ENCODE data around the gene LIMK1. TPM values are rescaled to one million over a fixed set of nuclear protein-coding genes. Genes with fewer than 3 reads are reported as not detected.

The LIMK1 gene
- total and polyA plus RNA-seq, 4 donors: 0.63 to 4.1 (median 3.4) TPM

DNA sequence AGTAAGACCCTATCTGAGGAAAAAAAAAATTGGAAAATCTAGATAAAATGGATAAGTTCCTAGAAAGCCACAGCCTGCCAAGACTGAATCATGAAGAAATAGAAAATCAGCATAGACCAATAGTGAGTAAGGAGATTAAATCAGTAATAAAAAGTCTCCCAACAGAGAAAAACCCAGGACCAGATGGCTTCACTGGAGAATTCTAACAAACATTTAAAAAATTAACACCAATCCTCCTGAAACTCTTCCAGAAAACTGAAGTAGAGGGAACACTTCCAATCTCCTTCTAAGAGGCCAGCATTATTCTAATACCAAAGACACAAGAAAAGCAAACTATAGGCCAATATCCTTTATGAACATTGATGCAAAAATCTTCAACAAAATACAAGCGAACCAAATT lies 8.8 kb upstream of the LIMK1 start:
- 98% methylated on average over 1 of the region's 1 CpG for WGBS
- H3K36me3 ChIP-seq (ENCODE audit: control insufficient read depth in 4 of 4, insufficient read depth in 3 of 4, low read depth in 1 of 4, low read length in 3 of 4): no peaks in the 10 kb centered on the region
- H3K4me3 ChIP-seq (ENCODE audit: low read depth in 1 of 3, low read length in 3 of 3): no peak overlapping the region
- H3K9ac ChIP-seq (ENCODE audit: low read depth in 1 of 2, low read length in 2 of 2): no peak overlapping the region
- DNase-seq (ENCODE audit: low spot score): no peak
- no peaks in the 10 kb centered on the region for H3K4me1 ChIP-seq (ENCODE audit: control insufficient read depth in 4 of 4, insufficient read depth in 4 of 4, low read length in 3 of 4)
- no peaks in the 10 kb centered on the region for H3K27me3 ChIP-seq (ENCODE audit: control insufficient read depth in 4 of 4, insufficient read depth in 4 of 4, low read length in 3 of 4)
- no peak for TF ChIP-seq JUND (IDR thresholded peaks at IDR 0.05)
- no peak overlapping the region for H3K27ac ChIP-seq (ENCODE audit: low read depth in 1 of 2, low read length in 2 of 2)
- H3K9me3 ChIP-seq (ENCODE audit: control insufficient read depth in 4 of 4, low read length in 3 of 4): no peaks in the 10 kb centered on the region

DNA sequence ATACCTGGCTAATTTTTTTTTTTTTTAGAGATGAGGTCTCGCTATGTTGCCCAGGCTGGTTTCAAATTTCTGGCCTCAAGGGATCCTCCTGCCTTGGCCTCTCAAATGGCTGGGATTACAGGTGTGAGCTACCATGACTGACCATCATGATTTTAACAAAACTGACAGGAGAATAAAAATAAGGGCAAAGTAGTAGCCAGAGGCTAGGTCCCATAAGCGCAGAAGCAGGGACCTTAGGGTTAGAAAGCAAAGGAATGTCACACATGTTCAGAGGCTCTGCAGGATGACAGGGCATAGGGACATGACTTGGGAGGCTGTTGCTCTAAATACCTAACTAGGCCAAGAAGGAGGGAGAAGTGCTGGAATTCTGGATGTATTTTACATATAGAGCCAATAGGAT lies 5.1 kb upstream of the LIMK1 start:
- WGBS: 97% methylated on average over 2 of the region's 2 CpGs

DNA sequence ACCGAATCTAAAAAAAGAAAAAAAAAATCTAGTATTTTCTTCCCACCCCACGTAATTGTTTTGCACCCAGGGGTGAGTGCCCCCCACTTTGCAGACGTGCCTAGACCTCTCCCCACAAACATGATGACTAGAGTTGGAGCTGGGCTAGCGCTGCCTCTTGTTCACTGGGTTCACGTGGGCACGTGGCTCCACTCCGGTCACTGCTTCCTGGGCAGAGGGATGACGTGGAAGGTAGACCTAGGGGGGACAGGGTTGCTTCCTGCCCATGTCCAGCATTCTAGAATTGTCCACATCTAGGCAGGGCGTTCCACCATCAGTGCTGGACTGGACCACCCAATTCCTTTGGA lies 861 bp upstream of the LIMK1 start:
- no peak for DNase-seq (ENCODE audit: low spot score)
- no peak overlapping the region for H3K4me3 ChIP-seq (ENCODE audit: low read depth in 1 of 3, low read length in 3 of 3)
- H3K4me1 ChIP-seq (ENCODE audit: control insufficient read depth in 4 of 4, insufficient read depth in 4 of 4, low read length in 3 of 4): peaks cover 0 to 11% (median 10%) of the 10 kb centered on the region in 4 donors
- 93% methylated on average over 9 of the region's 9 CpGs for WGBS
- no peak overlapping the region for H3K27ac ChIP-seq (ENCODE audit: low read depth in 1 of 2, low read length in 2 of 2)
- TF ChIP-seq HNF4A (conservative IDR thresholded peaks at IDR 0.05) (no peak), JUND (IDR thresholded peaks at IDR 0.05) (no peak), RXRA (IDR thresholded peaks at IDR 0.05) (no peak), NR2F2 (IDR thresholded peaks at IDR 0.05) (no peak), TAF1 (conservative IDR thresholded peaks at IDR 0.05) (no peak), RAD21 (IDR thresholded peaks at IDR 0.05) (no peak), FOXA2 (IDR thresholded peaks at IDR 0.05) (no peak), SP1 (IDR thresholded peaks at IDR 0.05) (no peak), GABPA (IDR thresholded peaks at IDR 0.05 in 1 of 2, conservative IDR thresholded peaks at IDR 0.05 in 1 of 2) (no peak), HNF4G (IDR thresholded peaks at IDR 0.05) (no peak), EGR1 (IDR thresholded peaks at IDR 0.05; ENCODE audit: low read depth in 2 of 2) (no peak), FOXA1 (IDR thresholded peaks at IDR 0.05) (no peak)
- TF ChIP-seq, protein P1, sequence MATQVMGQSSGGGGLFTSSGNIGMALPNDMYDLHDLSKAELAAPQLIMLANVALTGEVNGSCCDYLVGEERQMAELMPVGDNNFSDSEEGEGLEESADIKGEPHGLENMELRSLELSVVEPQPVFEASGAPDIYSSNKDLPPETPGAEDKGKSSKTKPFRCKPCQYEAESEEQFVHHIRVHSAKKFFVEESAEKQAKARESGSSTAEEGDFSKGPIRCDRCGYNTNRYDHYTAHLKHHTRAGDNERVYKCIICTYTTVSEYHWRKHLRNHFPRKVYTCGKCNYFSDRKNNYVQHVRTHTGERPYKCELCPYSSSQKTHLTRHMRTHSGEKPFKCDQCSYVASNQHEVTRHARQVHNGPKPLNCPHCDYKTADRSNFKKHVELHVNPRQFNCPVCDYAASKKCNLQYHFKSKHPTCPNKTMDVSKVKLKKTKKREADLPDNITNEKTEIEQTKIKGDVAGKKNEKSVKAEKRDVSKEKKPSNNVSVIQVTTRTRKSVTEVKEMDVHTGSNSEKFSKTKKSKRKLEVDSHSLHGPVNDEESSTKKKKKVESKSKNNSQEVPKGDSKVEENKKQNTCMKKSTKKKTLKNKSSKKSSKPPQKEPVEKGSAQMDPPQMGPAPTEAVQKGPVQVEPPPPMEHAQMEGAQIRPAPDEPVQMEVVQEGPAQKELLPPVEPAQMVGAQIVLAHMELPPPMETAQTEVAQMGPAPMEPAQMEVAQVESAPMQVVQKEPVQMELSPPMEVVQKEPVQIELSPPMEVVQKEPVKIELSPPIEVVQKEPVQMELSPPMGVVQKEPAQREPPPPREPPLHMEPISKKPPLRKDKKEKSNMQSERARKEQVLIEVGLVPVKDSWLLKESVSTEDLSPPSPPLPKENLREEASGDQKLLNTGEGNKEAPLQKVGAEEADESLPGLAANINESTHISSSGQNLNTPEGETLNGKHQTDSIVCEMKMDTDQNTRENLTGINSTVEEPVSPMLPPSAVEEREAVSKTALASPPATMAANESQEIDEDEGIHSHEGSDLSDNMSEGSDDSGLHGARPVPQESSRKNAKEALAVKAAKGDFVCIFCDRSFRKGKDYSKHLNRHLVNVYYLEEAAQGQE (IDR thresholded peaks at IDR 0.05): no peak
- TF ChIP-seq, protein P2, sequence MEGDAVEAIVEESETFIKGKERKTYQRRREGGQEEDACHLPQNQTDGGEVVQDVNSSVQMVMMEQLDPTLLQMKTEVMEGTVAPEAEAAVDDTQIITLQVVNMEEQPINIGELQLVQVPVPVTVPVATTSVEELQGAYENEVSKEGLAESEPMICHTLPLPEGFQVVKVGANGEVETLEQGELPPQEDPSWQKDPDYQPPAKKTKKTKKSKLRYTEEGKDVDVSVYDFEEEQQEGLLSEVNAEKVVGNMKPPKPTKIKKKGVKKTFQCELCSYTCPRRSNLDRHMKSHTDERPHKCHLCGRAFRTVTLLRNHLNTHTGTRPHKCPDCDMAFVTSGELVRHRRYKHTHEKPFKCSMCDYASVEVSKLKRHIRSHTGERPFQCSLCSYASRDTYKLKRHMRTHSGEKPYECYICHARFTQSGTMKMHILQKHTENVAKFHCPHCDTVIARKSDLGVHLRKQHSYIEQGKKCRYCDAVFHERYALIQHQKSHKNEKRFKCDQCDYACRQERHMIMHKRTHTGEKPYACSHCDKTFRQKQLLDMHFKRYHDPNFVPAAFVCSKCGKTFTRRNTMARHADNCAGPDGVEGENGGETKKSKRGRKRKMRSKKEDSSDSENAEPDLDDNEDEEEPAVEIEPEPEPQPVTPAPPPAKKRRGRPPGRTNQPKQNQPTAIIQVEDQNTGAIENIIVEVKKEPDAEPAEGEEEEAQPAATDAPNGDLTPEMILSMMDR (IDR thresholded peaks at IDR 0.05; ENCODE audit: low read depth, low read length, missing input control): no peak
- TF ChIP-seq, protein P3, sequence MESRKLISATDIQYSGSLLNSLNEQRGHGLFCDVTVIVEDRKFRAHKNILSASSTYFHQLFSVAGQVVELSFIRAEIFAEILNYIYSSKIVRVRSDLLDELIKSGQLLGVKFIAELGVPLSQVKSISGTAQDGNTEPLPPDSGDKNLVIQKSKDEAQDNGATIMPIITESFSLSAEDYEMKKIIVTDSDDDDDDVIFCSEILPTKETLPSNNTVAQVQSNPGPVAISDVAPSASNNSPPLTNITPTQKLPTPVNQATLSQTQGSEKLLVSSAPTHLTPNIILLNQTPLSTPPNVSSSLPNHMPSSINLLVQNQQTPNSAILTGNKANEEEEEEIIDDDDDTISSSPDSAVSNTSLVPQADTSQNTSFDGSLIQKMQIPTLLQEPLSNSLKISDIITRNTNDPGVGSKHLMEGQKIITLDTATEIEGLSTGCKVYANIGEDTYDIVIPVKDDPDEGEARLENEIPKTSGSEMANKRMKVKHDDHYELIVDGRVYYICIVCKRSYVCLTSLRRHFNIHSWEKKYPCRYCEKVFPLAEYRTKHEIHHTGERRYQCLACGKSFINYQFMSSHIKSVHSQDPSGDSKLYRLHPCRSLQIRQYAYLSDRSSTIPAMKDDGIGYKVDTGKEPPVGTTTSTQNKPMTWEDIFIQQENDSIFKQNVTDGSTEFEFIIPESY (IDR thresholded peaks at IDR 0.05): no peak
- TF ChIP-seq, protein P4, sequence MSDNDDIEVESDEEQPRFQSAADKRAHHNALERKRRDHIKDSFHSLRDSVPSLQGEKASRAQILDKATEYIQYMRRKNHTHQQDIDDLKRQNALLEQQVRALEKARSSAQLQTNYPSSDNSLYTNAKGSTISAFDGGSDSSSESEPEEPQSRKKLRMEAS (IDR thresholded peaks at IDR 0.05): no peak
- TF ChIP-seq, protein P5, sequence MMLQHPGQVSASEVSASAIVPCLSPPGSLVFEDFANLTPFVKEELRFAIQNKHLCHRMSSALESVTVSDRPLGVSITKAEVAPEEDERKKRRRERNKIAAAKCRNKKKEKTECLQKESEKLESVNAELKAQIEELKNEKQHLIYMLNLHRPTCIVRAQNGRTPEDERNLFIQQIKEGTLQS (IDR thresholded peaks at IDR 0.05): no peak
- no peaks in the 10 kb centered on the region for H3K36me3 ChIP-seq (ENCODE audit: control insufficient read depth in 4 of 4, insufficient read depth in 3 of 4, low read depth in 1 of 4, low read length in 3 of 4)
- no peaks in the 10 kb centered on the region for H3K9me3 ChIP-seq (ENCODE audit: control insufficient read depth in 4 of 4, low read length in 3 of 4)
- H3K27me3 ChIP-seq (ENCODE audit: control insufficient read depth in 4 of 4, insufficient read depth in 4 of 4, low read length in 3 of 4): no peaks in the 10 kb centered on the region
- H3K9ac ChIP-seq (ENCODE audit: low read depth in 1 of 2, low read length in 2 of 2): no peak overlapping the region

More for the DNA sequence above, 5.1 kb upstream of the LIMK1 start:
- DNase-seq (ENCODE audit: low spot score): no peak
- no peak overlapping the region for H3K27ac ChIP-seq (ENCODE audit: low read depth in 1 of 2, low read length in 2 of 2)
- H3K36me3 ChIP-seq (ENCODE audit: control insufficient read depth in 4 of 4, insufficient read depth in 3 of 4, low read depth in 1 of 4, low read length in 3 of 4): no peaks in the 10 kb centered on the region
- no peaks in the 10 kb centered on the region for H3K9me3 ChIP-seq (ENCODE audit: control insufficient read depth in 4 of 4, low read length in 3 of 4)
- no peak for TF ChIP-seq GABPA (IDR thresholded peaks at IDR 0.05 in 1 of 2, conservative IDR thresholded peaks at IDR 0.05 in 1 of 2)
- no peak for TF ChIP-seq YY1 (IDR thresholded peaks at IDR 0.05)
- TF ChIP-seq RXRA (IDR thresholded peaks at IDR 0.05): no peak
- no peak overlapping the region for H3K4me3 ChIP-seq (ENCODE audit: low read depth in 1 of 3, low read length in 3 of 3)
- no peaks in the 10 kb centered on the region for H3K27me3 ChIP-seq (ENCODE audit: control insufficient read depth in 4 of 4, insufficient read depth in 4 of 4, low read length in 3 of 4)
- peaks cover 0 to 7% (median 5%) of the 10 kb centered on the region in 4 donors for H3K4me1 ChIP-seq (ENCODE audit: control insufficient read depth in 4 of 4, insufficient read depth in 4 of 4, low read length in 3 of 4)
- no peak overlapping the region for H3K9ac ChIP-seq (ENCODE audit: low read depth in 1 of 2, low read length in 2 of 2)

Data from liver (tissue), 9 donors.